ENCODE results near the gene DPP4. TPM values are rescaled to one million over a fixed set of nuclear protein-coding genes. Genes with fewer than 3 reads are reported as not detected.

The DPP4 gene
- total RNA-seq, 1 experiment from 2014 or later, result 2.8 TPM

- H4K20me1 ChIP-seq (ENCODE audit: control insufficient read depth, insufficient read depth, insufficient read length), result no peaks in the 10 kb centered on the region
- Mint-ChIP-seq H3K27ac (no peak overlapping the region), H3K27me3 (ENCODE audit: low read depth) (no peaks in the 10 kb centered on the region), H3K36me3 (ENCODE audit: insufficient read depth in 1 of 3, low read depth in 3 of 3) (no peaks in the 10 kb centered on the region), H3K4me1 (peaks cover 6 to 11% of the 10 kb centered on the region in 2 experiments; a peak in 3 of 4 replicates), H3K9me3 (no peaks in the 10 kb centered on the region), H3K4me3 (no peak overlapping the region)
- H4K5ac ChIP-seq (ENCODE audit: insufficient read length, low read depth, low read length), result no peak overlapping the region
- no peak overlapping the region for H2BK120ac ChIP-seq (ENCODE audit: low read depth, low read length, poor library complexity, severe bottlenecking)
- H3K4ac ChIP-seq (ENCODE audit: low read depth, low read length), result no peak overlapping the region
- no peak overlapping the region for H3K18ac ChIP-seq (ENCODE audit: insufficient read length, low read depth, low read length)
- no CpG with 5 or more reads among the region's 5 CpGs for WGBS (ENCODE audit: extremely low coverage, insufficient read length, low lambda C conversion rate)
- H3K23ac ChIP-seq (ENCODE audit: insufficient read length, low read depth, low read length), result no peak overlapping the region
- no peaks in the 10 kb centered on the region for H3K79me2 ChIP-seq (ENCODE audit: insufficient read depth, low read length)
- no peak for DNase-seq
- no peak overlapping the region for H2BK5ac ChIP-seq (ENCODE audit: insufficient read length, low read length)
- H3K23me2 ChIP-seq (ENCODE audit: insufficient read length, low read depth, low read length, poor library complexity, severe bottlenecking), result no peaks in the 10 kb centered on the region
- H3K27ac ChIP-seq (ENCODE audit: insufficient read length, low read depth, low read length), result no peak overlapping the region
- no peak overlapping the region for H3K9ac ChIP-seq (ENCODE audit: extremely low read depth, insufficient read length, low read length)
- H2AFZ ChIP-seq (ENCODE audit: low read length), result no peak overlapping the region
- H3K79me1 ChIP-seq (ENCODE audit: insufficient read depth, low read depth, low read length, poor library complexity, severe bottlenecking), result no peaks in the 10 kb centered on the region
- H3K27me3 ChIP-seq (ENCODE audit: insufficient read depth, low read length), result no peaks in the 10 kb centered on the region
- no peaks in the 10 kb centered on the region for H3K4me1 ChIP-seq (ENCODE audit: insufficient read depth, low read length)
- H3K56ac ChIP-seq (ENCODE audit: insufficient read length, low read depth, low read length), result no peak overlapping the region
- no peaks in the 10 kb centered on the region for H3K9me3 ChIP-seq (ENCODE audit: control insufficient read depth, low read depth, low read length)
- H2BK15ac ChIP-seq (ENCODE audit: low read depth, low read length), result no peak overlapping the region
- no peak overlapping the region for H4K91ac ChIP-seq (ENCODE audit: insufficient read length, low read depth, low read length)
- no peak overlapping the region for H3K14ac ChIP-seq (ENCODE audit: insufficient read depth, low read length)
- no peak overlapping the region for H3K4me2 ChIP-seq (ENCODE audit: insufficient read depth, insufficient read length, low read length)
- no peak overlapping the region for H2BK12ac ChIP-seq (ENCODE audit: insufficient read length, low read depth, low read length)
- no peak overlapping the region for H3T11ph ChIP-seq (ENCODE audit: low read length)
- H2BK20ac ChIP-seq (ENCODE audit: low read depth, low read length, poor library complexity, severe bottlenecking), result no peak overlapping the region
- TF ChIP-seq, protein P1, sequence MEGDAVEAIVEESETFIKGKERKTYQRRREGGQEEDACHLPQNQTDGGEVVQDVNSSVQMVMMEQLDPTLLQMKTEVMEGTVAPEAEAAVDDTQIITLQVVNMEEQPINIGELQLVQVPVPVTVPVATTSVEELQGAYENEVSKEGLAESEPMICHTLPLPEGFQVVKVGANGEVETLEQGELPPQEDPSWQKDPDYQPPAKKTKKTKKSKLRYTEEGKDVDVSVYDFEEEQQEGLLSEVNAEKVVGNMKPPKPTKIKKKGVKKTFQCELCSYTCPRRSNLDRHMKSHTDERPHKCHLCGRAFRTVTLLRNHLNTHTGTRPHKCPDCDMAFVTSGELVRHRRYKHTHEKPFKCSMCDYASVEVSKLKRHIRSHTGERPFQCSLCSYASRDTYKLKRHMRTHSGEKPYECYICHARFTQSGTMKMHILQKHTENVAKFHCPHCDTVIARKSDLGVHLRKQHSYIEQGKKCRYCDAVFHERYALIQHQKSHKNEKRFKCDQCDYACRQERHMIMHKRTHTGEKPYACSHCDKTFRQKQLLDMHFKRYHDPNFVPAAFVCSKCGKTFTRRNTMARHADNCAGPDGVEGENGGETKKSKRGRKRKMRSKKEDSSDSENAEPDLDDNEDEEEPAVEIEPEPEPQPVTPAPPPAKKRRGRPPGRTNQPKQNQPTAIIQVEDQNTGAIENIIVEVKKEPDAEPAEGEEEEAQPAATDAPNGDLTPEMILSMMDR (conservative IDR thresholded peaks at IDR 0.05), result no peak
- H2AK5ac ChIP-seq (ENCODE audit: insufficient read length, low read length), result no peak overlapping the region
- no peak overlapping the region for H4K8ac ChIP-seq (replicated peaks; ENCODE audit: insufficient read length, low read depth, low read length)
Measured at GRCh38 chr2:162092008-162092390, 18.0 kb upstream of the DPP4 start.

Data from H9 (cell line).